Suppressor macrophage treated with lipopolysaccharide for 4 hours (primary cell): ENCODE data around the gene RAD51B.
"Not testable (repeated sequence)": the region's sequence is repeated elsewhere in the genome, so short reads cannot be mapped to it uniquely, and the experiment has no call there.

Source experiments
- DNase-seq: peaks from one replicate; pipeline ENCODE4 v3.0.0-alpha.2; 2020

The RAD51B gene

GRCh38 chr14:68186500-68187276, 367.1 kb downstream of the RAD51B start:
- DNase-seq = not testable (repeated sequence)

DNA sequence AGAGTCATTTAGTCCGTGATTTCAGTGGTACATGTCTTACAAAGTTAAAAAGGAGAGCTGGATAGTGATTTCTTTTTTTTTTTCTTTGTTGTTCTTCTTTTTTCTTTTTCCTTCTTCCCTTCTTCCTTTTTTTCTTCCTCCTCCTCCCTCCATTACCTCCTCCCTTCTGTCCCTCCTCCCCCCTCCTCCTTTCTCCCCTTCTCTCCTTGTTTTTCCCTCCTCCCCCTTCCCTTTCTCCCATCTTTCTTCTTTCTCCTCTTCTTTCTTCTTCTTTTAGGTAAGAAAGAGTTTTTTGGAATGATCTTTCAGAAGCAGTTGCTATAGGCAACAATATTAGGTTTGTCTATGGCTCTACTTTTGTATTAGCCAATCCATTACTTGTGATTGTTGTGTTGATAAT, 368.6 kb downstream of the RAD51B start:
- no peak for DNase-seq

DNA sequence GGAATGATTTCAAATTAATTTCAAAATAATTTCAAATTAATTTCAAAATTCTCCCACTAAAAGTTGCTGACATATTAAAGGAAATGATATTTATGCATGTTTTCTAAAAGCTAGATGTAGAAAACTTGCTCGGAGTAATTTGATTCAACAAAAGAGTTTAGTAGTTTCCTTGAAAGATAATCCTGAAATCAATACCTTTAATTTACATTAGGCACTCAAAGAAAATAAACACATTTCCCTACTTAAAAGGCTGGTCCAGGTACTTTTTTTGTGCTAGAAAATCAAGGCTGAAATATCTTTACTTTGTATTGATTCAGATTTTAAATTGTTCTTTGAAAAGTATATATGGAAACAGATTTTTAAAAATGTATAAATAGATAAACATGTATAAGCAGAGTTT, 370.5 kb downstream of the RAD51B start:
- DNase-seq = no peak

DNA sequence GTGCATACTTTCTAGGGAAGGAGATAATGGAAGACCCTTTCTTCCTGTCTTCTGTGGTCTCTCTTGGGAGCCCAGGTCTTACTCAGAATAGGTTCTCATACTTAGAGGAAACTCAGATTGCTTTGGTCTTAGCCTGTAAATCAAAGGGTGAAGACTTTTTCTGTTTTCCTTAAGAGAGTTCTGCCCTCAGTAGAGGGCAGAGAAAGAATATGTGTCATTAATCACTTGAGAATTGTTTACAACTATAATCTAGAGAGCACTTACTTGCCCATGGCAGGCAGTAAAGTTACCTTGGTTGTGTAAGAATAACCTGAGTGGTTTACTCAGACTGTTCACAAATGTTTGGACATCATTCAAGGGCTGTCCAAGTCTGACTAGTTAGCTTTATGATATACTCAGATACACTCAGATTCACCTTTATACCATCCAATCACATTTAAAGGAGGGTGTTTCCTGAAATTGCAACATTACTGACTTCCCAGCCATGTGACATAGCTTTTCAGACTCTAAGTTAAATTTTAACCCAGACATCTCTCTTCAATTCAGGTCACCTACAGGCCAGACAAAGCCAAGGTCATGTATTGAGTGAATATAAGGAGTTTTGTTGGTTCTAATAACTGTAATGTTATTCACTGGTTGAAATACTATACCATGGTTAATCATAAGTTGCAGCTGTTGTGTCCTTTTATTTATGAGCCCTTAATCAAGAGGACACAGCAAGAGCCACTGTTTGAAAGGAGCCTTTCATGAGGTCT, 372.2 kb downstream of the RAD51B start:
- DNase-seq = no peak

DNA sequence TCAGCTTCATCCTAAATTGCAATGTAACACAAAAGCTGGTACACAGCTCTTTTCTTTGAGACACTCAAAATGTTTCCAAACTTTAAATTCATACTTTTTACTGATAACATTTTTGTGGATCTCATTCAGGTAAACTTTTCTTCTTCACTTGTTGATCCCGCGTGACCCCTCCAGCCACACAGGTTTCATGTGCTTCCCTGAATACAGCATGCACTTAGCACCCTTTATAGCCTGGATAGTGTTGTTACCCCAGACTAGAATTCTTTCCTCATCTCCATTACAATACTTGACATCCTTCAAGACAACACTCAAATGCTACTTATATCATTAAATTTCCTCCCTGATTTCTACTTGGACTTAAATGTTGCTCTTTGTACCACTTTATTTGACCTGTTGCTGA, 373.4 kb downstream of the RAD51B start:
- no peak for DNase-seq

DNA sequence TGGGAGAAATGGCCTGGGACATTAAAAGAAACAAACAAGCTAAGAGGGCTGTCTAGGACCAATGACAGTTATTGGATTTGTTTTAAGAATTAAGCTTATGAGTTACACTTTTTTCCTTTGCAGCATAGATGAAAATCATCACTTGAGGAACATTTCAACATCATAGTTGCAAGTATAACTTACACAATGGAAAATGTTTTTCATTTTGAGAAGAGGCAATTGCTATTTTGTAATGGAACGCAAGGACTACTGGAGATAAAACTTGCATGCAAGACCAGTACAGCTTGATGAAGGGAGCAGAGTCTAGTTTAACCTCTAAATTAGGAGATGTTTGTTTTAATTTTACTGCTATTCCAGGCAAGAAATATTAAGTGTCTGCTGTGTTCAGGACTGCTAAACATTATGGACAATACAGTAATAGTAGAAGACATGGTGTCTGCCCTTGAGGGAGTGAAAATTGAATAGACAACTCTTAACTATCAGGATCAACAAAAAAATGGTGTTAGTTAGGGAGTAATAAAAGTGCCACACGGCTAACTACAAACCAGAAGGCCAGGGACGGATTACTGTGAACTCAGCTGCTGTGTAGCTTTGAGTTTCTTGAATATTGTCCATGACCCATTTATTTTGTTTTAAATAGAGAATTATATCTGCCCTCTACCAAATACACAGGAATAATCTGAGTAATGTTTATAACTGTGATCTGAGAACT, 374.5 kb downstream of the RAD51B start:
- DNase-seq = no peak

- DNase-seq = no peak
These were observed 375.5 kb downstream of the RAD51B start for GRCh38 chr14:68195126-68195525.

- no peak for DNase-seq
These were observed 379.3 kb downstream of the RAD51B start for GRCh38 chr14:68198713-68199495.

- no peak for DNase-seq
These were observed 380.1 kb downstream of the RAD51B start for GRCh38 chr14:68199554-68200151.

DNA sequence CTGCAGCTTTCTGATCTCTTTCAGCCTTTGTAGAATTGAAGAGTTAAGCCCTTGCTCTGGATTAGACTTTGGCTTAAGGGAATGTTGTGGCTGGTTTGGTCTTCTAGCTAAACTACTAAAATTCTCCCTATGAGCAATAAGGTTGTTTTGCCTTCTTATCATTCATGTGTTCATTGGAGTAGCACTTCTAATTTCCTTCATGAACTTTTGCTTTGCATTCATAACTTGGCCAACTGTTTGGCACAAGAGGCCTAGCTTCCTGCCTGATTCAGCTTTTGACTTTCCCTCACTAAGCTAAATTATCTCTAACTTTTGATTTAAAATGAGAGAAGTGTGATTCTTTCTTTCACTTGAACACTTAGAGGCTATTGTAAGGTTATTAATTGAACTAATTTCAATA, 384.3 kb downstream of the RAD51B start:
- no peak for DNase-seq

- DNase-seq = no peak
These were observed 388.6 kb downstream of the RAD51B start for GRCh38 chr14:68208218-68208617.

GRCh38 chr14:68208626-68209317, 389.2 kb downstream of the RAD51B start:
- no peak for DNase-seq

GRCh38 chr14:68210729-68211299, 391.2 kb downstream of the RAD51B start:
- peak; percentile 97 for DNase-seq

GRCh38 chr14:68211421-68211820, 391.8 kb downstream of the RAD51B start:
- DNase-seq = no peak

DNA sequence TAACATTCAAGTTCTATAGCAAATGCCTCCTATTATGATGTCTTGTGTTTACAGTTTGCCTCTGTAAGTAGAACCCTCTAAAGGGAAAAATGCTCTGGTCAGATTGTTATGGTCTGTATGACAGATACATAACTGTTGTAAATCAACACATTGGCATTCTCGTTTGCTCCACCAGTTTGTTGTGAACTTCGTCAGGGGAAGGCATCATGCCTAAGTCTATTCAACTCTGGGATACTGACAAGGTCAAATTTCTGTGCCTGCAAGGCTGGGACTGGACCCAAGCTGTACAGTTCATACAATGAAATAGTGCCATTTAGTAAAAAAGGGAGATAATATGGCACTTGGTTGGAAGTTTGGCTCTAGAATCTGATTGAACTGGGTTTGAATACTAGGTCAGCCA, 392.3 kb downstream of the RAD51B start:
- no peak for DNase-seq

GRCh38 chr14:68212361-68212760, 392.8 kb downstream of the RAD51B start:
- DNase-seq = peak; percentile 70

DNA sequence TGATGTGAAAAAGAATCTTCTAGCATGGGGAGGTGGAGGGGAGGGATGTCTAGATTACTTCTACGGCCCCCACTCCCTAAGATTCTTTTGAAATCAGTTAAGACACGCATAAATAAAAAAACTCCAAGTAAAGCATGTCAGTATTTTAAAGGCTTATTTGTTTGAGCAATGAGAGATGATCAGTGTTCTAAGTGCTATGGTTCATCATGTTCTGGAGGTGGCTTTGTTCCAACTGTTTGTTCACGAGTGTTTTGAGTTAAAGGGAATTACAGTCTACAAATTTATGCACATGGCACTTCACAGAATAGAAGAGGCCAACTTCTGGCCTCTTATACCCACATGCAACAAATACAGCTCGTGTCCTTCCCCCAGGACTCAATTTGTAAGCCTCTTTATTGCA, 394.9 kb downstream of the RAD51B start:
- no peak for DNase-seq

DNA sequence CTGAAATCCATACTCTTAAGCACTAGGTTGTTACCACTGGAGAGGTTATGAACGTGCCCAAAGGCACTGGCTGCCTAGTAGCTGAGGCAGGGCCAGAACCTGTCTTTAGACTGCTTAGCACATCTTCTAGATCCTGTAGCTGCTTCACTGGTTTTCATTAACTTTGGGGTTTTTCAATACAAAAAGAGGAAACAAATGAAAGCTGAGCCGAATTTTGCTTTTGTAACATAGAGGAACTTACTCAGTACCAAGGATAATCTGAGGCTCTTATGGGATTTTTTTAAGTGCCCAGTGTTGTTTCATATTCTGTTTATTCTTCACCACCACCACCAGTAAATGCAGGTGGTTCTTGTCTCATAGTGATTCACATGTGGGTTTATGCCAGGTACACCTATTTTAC, 396.1 kb downstream of the RAD51B start:
- peak; percentile 84 for DNase-seq

GRCh38 chr14:68216079-68216478, 396.5 kb downstream of the RAD51B start:
- peak; percentile 26 for DNase-seq

GRCh38 chr14:68216957-68217356, 397.4 kb downstream of the RAD51B start:
- DNase-seq = no peak

DNA sequence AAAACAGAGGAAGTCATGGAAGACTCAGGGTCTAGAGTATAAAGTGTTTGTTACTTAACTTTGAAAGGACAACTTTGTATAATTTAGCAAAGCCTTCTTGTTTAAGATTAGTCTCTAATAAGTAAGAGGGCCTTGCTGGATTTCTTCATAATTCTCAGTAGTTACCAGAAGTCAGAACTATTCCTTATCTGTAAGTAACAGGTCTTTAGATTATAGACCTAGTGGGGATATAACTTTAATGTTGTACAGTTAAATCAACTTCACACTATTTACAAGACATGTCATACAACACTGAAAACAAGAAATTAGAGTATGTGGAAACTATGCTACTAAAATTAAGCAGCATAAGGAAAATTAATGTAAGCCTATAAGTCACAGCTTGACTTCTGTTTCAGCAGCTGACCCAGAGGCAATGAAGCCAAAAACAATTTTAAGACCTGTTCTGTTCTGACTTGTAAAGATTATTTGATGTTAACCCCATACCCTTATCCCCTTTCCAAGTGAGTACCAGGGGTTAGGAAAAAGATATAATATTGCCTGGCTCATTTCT, 398.3 kb downstream of the RAD51B start:
- DNase-seq = no peak
